K562 (cell line): Measurements from ENCODE around the gene DPH2. TPM values are rescaled to one million over a fixed set of nuclear protein-coding genes. Genes with fewer than 3 reads are reported as not detected.

Experiments
- ATAC-seq: fragments of 200-7000 bp; cut with Tn5 transposase; 3 replicates; pipeline ENCODE4 v1.9.1; 2020; ENCODE audit warnings: moderate library complexity
- BruUV-seq: library from RNA; stranded (reverse); fragments of 400-500 nt; replicated peaks from 2 replicates; lab custom pipeline; 2021; lab: Mats Ljungman, UMichigan
- CTCF ChIA-PET: fragments of 300-600 bp; formaldehyde crosslinking; extraction: SDS; loops from one replicate; lab custom pipeline; 2021; ENCODE audit warnings: low intra/inter-chr PET ratio; lab: Yijun Ruan, JAX
- POLR2A ChIA-PET: fragments of 300-600, 350-650 bp; sonication (Branson Sonifier 250); formaldehyde crosslinking; extraction: SDS; loops from one replicate; lab custom pipeline; 2021; ENCODE audit warnings: antibody characterized with exemption, inconsistent platforms; lab: Yijun Ruan, JAX
- DNase-seq, 4 experiments: peaks; one replicate each; pipeline versions ENCODE4 v3.0.0 to v3.0.0-alpha.2; 2011 to 2018; ENCODE audit warnings: low spot score in 3 of 4, mixed read lengths in 3 of 4; ENCODE audit errors: extremely low read depth in 1 of 4
- FAIRE-seq: peaks from 2 replicates; lab custom pipeline; 2011; peaks lifted over from hg19 to GRCh38; lab: Jason Lieb, UNC
- H2AFZ ChIP-seq: 2 replicates; pipeline ENCODE4 v1.6.0; 2011; ENCODE audit warnings: low read depth, low read length, control low read depth, inconsistent platforms
- H3K27ac ChIP-seq: fragments of 200-600 bp; 3 replicates; pipeline ENCODE4 v1.8.0; 2011; ENCODE audit warnings: low read depth, mild to moderate bottlenecking, control low read depth, inconsistent platforms, low read length, moderate library complexity, mixed read lengths; ENCODE audit errors: extremely low read depth
- H3K27me3 ChIP-seq, 2 experiments: fragments of 300-600 bp in 1 of 2; 2 replicates in 1 of 2; 3 replicates in 1 of 2; pipeline versions ENCODE4 v1.6.0 to v1.8.0; 2011; ENCODE audit warnings: inconsistent platforms in 2 of 2, low read length in 2 of 2, mild to moderate bottlenecking in 1 of 2, mixed read lengths in 1 of 2, moderate library complexity in 1 of 2; ENCODE audit not compliant: control insufficient read depth in 2 of 2, insufficient read depth in 2 of 2
- H3K36me3 ChIP-seq: fragments of 300-600 bp; 3 replicates; pipeline ENCODE4 v1.8.0; 2011; ENCODE audit warnings: mild to moderate bottlenecking, low read length, inconsistent platforms; ENCODE audit not compliant: control insufficient read depth, insufficient read depth
- H3K4me1 ChIP-seq, 2 experiments: fragments of 200-600 bp in 1 of 2; replicated peaks in 1 of 2; 2 replicates in 1 of 2; 3 replicates in 1 of 2; pipeline versions ENCODE4 v1.5.1 to v1.8.0; 2011; ENCODE audit warnings: inconsistent platforms in 2 of 2, low read length in 2 of 2, mild to moderate bottlenecking in 1 of 2, mixed read lengths in 1 of 2, moderate library complexity in 1 of 2; ENCODE audit not compliant: control insufficient read depth in 2 of 2, insufficient read depth in 2 of 2
- H3K4me2 ChIP-seq: 2 replicates; pipeline ENCODE4 v1.6.1; 2011; ENCODE audit warnings: low read length, control low read depth, inconsistent platforms, mixed read lengths; ENCODE audit not compliant: insufficient read depth
- H3K4me3 ChIP-seq: fragments of 200-600 bp; sonication (generic), shearing (Covaris generic); 2 replicates; pipeline ENCODE4 v1.5.1; 2016; ENCODE audit warnings: control low read depth, inconsistent platforms
- H3K79me2 ChIP-seq: fragments of 200-600 bp; 3 replicates; pipeline ENCODE4 v1.8.0; 2011; ENCODE audit warnings: low read length, inconsistent platforms; ENCODE audit not compliant: control insufficient read depth, insufficient read depth
- H3K9ac ChIP-seq, 2 experiments: 2 replicates each; pipeline versions ENCODE4 v1.6.0 to v1.6.1; 2011; ENCODE audit warnings: low read depth in 2 of 2, low read length in 2 of 2, control low read depth in 1 of 2, inconsistent platforms in 1 of 2, mild to moderate bottlenecking in 1 of 2, mixed read lengths in 1 of 2; ENCODE audit not compliant: insufficient read depth in 1 of 2
- H3K9me1 ChIP-seq: one replicate; pipeline ENCODE4 v1.6.0; 2011; ENCODE audit warnings: inconsistent platforms, mild to moderate bottlenecking, low read length, moderate library complexity; ENCODE audit not compliant: control insufficient read depth, insufficient read depth
- H3K9me3 ChIP-seq: replicated peaks from 2 replicates; pipeline ENCODE4 v1.5.1; 2011; ENCODE audit warnings: low read depth, low read length, inconsistent platforms; ENCODE audit not compliant: control insufficient read depth, insufficient read depth
- H4K20me1 ChIP-seq: replicated peaks from 2 replicates; pipeline ENCODE4 v1.6.1; 2011; ENCODE audit warnings: low read length, inconsistent platforms, mixed read lengths; ENCODE audit not compliant: control insufficient read depth, insufficient read depth
- HDAC6 ChIP-seq: IDR thresholded peaks from 2 replicates; pipeline ENCODE4 v1.6.1; 2012; ENCODE audit warnings: low read depth, mild to moderate bottlenecking, control low read depth, inconsistent platforms, low read length, moderate library complexity
- HEY1 ChIP-seq: fragments of 250-450 bp; sonication (Bioruptor Pico); IDR thresholded peaks from 2 replicates; pipeline ENCODE4 v1.5.0; 2020; ENCODE audit warnings: mild to moderate bottlenecking, moderate library complexity, borderline replicate concordance
- MAFK ChIP-seq: IDR thresholded peaks from 2 replicates; pipeline ENCODE4 v1.6.1; 2011; ENCODE audit warnings: low read length, improper control_type of control experiment
- TSC22D4 ChIP-seq: fragments of 450-650 bp; IDR thresholded peaks from 2 replicates; pipeline ENCODE4 v1.6.1; 2016; ENCODE audit warnings: missing genetic modification characterization, missing biosample characterization, control low read depth
- ZFX ChIP-seq: sonication (generic); formaldehyde crosslinking; IDR thresholded peaks from 2 replicates; pipeline ENCODE4 v1.8.0; 2022; ENCODE audit warnings: mild to moderate bottlenecking, missing genetic modification reagents, moderate library complexity
- ZNF133 ChIP-seq: fragments of 250-450 bp; sonication (Bioruptor Pico); IDR thresholded peaks from 2 replicates; pipeline ENCODE4 v1.4.0; 2020; ENCODE audit warnings: mild to moderate bottlenecking
- ZNF347 ChIP-seq: fragments of 450-650 bp; formaldehyde crosslinking; IDR thresholded peaks from 2 replicates; pipeline ENCODE4 v1.4.0; 2020; ENCODE audit warnings: low read depth, mild to moderate bottlenecking, moderate library complexity
- WGBS: fragments of 100-300 bp; shearing (Covaris generic); methylation state at CpG from one replicate; pipeline ENCODE4 v1.1.6; 2016; ENCODE audit warnings: low coverage, mixed read lengths; ENCODE audit not compliant: insufficient coverage; ENCODE audit errors: missing lambda C conversion rate; 5-methylcytosine and 5-hydroxymethylcytosine counted together
- in situ Hi-C: fragments of 300-500 bp; cut with MboI; formaldehyde crosslinking; loops from 4 replicates; pipeline ENCODE4 v1.15.0; 2018; ENCODE audit warnings: inconsistent platforms, mixed read lengths
- intact Hi-C: fragments of 100-400 bp; cut with micrococcal nuclease; formaldehyde crosslinking; loops from 2 replicates; pipeline ENCODE4 v1.14.2; 2022
- polyA plus RNA-seq, 8 experiments: library from polyadenylated mRNA; depleted of rRNA in 4 of 8; stranded (reverse) in 5 of 8; unstranded in 3 of 8; fragments of >200 nt; fragmentation: Nextera tagmentation in 2 of 8; fragmentation: Illumina TruSeq in 1 of 8; extraction: Ambion mirVana in 2 of 8; extraction: Trizol in 1 of 8; gene quantifications; 2 replicates each; pipeline versions ENCODE4 v1.2.1 to v1.2.3, GENCODE V29; 2011 to 2014; ENCODE audit warnings: inconsistent platforms in 1 of 8, missing spikeins in 1 of 8
- total RNA-seq, 7 experiments: library from RNA; depleted of rRNA in 6 of 7; stranded (reverse); fragments of >200 nt in 6 of 7; fragmentation: Illumina TruSeq in 2 of 7; extraction: Trizol in 2 of 7; gene quantifications; 2 replicates each; pipeline versions ENCODE4 v1.2.1 to v1.2.3, GENCODE V29; 2011 to 2021; ENCODE audit warnings: low replicate concordance in 1 of 7
- TF ChIP-seq, protein P1 (sequence below): fragments of 450-650 bp; formaldehyde crosslinking; IDR thresholded peaks from 2 replicates; pipeline ENCODE4 v1.4.0; 2020; ENCODE audit warnings: mild to moderate bottlenecking, moderate library complexity
- TF ChIP-seq, protein P2 (sequence below), 2 experiments: IDR thresholded peaks; 2 replicates each; pipeline ENCODE4 v1.6.1; 2011; ENCODE audit warnings: borderline replicate concordance in 1 of 2, control low read depth in 1 of 2, low read depth in 1 of 2, low read length in 1 of 2, mild to moderate bottlenecking in 1 of 2, mixed read lengths in 1 of 2, moderate library complexity in 1 of 2; ENCODE audit not compliant: insufficient read depth in 1 of 2, insufficient read length in 1 of 2, poor library complexity in 1 of 2, severe bottlenecking in 1 of 2; ENCODE audit errors: extremely low read depth in 1 of 2
- TF ChIP-seq, protein P3 (sequence below), 3 experiments: IDR thresholded peaks in 2 of 3; conservative IDR thresholded peaks in 1 of 3; 2 replicates each; pipeline ENCODE4 v1.5.1; 2011 to 2012; ENCODE audit warnings: low read length in 3 of 3, mild to moderate bottlenecking in 3 of 3, control low read depth in 2 of 3, improper control_type of control experiment in 1 of 3, inconsistent platforms in 1 of 3, low read depth in 1 of 3, mixed read lengths in 1 of 3, moderate library complexity in 1 of 3; ENCODE audit not compliant: insufficient read depth in 2 of 3
- TF ChIP-seq, protein P4 (sequence below): fragments of 450-650 bp; IDR thresholded peaks from 2 replicates; pipeline ENCODE4 v1.6.1; 2016; ENCODE audit warnings: mild to moderate bottlenecking
- TF ChIP-seq, protein P5 (sequence below): IDR thresholded peaks from 2 replicates; pipeline ENCODE4 v1.6.1; 2011; ENCODE audit not compliant: insufficient read length; ENCODE audit errors: extremely low read depth

DPH2 gene
- total and polyA plus RNA-seq, 9 of the 15 experiments (the other 6 are each of a cell fraction or from before 2014, with no cell fraction given) = 17.9 to 94.1 (median 68.1) TPM

DNA sequence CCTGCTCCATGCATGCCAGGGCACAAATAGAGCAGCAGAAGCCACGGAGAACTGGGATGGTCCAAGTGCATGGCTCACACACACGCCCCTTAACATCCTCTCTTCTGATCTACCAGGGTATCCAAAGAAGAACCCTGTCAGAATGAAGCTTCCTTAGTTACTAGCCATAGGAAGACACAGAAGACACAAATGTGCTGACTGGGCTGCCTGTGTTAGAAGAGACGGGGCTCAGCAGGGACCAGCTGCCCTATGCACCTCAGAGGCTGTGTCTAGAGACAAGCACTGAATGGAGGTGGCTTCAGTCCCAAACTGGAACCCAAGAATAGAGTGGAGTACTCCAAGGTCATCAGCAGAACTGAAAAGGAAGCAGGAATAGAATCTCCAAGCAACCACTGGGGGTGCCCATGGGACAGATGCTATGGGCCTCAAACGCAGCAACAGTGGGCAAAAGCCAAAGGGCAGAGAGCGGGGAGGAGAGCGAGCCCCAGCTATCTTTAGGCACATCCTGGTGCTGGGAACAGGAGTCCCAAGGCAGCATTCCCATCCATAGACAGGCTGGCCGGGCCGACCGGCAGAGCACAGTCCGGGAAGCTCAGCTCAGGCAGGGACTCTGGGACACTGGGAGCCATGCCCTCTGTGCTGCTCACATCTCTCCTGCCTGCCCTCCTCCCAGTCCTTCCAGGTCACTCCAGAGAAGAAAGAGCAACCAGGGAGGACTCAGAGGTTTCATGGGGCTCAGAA lies 51.9 kb downstream of the DPH2 start:
- Histone ChIP-seq H3K4me2 (no peak overlapping the region), H4K20me1 (peaks cover 2% of the 10 kb centered on the region; the same call in 1 of the 2 replicates), H3K27me3 (no peaks in the 10 kb centered on the region), H3K9ac (peak overlapping the region in 1 of 2 experiments; percentile 74; a peak in 2 of 4 replicates), H3K9me3 (no peaks in the 10 kb centered on the region), H3K36me3 (peaks cover 7% of the 10 kb centered on the region; the same call in 1 of the 3 replicates), H3K4me3 (no peak overlapping the region), H3K79me2 (no peaks in the 10 kb centered on the region; the same call in 2 of the 3 replicates), H3K27ac (no peak overlapping the region), H3K9me1 (no peaks in the 10 kb centered on the region), H2AFZ (no peak overlapping the region), H3K4me1 (peaks cover 0 to 24% of the 10 kb centered on the region in 2 experiments; a peak in 3 of 5 replicates)
- DNase-seq (no peak), ATAC-seq (peak; percentile 34), FAIRE-seq (no peak)
- no TSS peak for BruUV-seq
- 73% methylated on average over 10 of the region's 10 CpGs for WGBS
- ChIA-PET CTCF (no interaction called here), POLR2A (interaction anchor here (0.6 to 3.0 kb wide), 5 partner anchors 8 to 1787 kb away, joined by 3 to 20 read pairs (median 3); no protein-coding TSS in a partner anchor)
- in situ Hi-C loops (no loop called here), intact Hi-C loops (no loop called here)
- TF ChIP-seq ZNF347 (CRISPR knock-in tag) = no peak
- TF ChIP-seq TSC22D4 (tag) = no peak
- TF ChIP-seq ZFX (CRISPR knock-in tag) = no peak
- TF ChIP-seq MAFK = peak; percentile 53; the same call in 1 of the 2 replicates
- TF ChIP-seq, protein P1, sequence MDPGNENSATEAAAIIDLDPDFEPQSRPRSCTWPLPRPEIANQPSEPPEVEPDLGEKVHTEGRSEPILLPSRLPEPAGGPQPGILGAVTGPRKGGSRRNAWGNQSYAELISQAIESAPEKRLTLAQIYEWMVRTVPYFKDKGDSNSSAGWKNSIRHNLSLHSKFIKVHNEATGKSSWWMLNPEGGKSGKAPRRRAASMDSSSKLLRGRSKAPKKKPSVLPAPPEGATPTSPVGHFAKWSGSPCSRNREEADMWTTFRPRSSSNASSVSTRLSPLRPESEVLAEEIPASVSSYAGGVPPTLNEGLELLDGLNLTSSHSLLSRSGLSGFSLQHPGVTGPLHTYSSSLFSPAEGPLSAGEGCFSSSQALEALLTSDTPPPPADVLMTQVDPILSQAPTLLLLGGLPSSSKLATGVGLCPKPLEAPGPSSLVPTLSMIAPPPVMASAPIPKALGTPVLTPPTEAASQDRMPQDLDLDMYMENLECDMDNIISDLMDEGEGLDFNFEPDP (CRISPR knock-in tag) = no peak
- TF ChIP-seq, protein P2, sequence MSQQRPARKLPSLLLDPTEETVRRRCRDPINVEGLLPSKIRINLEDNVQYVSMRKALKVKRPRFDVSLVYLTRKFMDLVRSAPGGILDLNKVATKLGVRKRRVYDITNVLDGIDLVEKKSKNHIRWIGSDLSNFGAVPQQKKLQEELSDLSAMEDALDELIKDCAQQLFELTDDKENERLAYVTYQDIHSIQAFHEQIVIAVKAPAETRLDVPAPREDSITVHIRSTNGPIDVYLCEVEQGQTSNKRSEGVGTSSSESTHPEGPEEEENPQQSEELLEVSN (IDR thresholded peaks at IDR 0.05; ENCODE audit: borderline replicate concordance in 1 of 2, extremely low read depth in 1 of 2, insufficient read depth in 1 of 2, insufficient read length in 1 of 2, low read depth in 1 of 2, low read length in 1 of 2, poor library complexity in 1 of 2, severe bottlenecking in 1 of 2) = no peak
- TF ChIP-seq, protein P3, sequence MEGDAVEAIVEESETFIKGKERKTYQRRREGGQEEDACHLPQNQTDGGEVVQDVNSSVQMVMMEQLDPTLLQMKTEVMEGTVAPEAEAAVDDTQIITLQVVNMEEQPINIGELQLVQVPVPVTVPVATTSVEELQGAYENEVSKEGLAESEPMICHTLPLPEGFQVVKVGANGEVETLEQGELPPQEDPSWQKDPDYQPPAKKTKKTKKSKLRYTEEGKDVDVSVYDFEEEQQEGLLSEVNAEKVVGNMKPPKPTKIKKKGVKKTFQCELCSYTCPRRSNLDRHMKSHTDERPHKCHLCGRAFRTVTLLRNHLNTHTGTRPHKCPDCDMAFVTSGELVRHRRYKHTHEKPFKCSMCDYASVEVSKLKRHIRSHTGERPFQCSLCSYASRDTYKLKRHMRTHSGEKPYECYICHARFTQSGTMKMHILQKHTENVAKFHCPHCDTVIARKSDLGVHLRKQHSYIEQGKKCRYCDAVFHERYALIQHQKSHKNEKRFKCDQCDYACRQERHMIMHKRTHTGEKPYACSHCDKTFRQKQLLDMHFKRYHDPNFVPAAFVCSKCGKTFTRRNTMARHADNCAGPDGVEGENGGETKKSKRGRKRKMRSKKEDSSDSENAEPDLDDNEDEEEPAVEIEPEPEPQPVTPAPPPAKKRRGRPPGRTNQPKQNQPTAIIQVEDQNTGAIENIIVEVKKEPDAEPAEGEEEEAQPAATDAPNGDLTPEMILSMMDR (IDR thresholded peaks at IDR 0.05 in 2 of 3, conservative IDR thresholded peaks at IDR 0.05 in 1 of 3; ENCODE audit: insufficient read depth in 2 of 3, low read depth in 1 of 3, low read length in 3 of 3) = peak; percentile 18 to 34 (median 30); a peak in 3 of 6 replicates
- TF ChIP-seq ZNF133 = no peak
- TF ChIP-seq HDAC6 = no peak
- TF ChIP-seq, protein P4, sequence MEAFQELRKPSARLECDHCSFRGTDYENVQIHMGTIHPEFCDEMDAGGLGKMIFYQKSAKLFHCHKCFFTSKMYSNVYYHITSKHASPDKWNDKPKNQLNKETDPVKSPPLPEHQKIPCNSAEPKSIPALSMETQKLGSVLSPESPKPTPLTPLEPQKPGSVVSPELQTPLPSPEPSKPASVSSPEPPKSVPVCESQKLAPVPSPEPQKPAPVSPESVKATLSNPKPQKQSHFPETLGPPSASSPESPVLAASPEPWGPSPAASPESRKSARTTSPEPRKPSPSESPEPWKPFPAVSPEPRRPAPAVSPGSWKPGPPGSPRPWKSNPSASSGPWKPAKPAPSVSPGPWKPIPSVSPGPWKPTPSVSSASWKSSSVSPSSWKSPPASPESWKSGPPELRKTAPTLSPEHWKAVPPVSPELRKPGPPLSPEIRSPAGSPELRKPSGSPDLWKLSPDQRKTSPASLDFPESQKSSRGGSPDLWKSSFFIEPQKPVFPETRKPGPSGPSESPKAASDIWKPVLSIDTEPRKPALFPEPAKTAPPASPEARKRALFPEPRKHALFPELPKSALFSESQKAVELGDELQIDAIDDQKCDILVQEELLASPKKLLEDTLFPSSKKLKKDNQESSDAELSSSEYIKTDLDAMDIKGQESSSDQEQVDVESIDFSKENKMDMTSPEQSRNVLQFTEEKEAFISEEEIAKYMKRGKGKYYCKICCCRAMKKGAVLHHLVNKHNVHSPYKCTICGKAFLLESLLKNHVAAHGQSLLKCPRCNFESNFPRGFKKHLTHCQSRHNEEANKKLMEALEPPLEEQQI = no peak
- TF ChIP-seq, protein P5, sequence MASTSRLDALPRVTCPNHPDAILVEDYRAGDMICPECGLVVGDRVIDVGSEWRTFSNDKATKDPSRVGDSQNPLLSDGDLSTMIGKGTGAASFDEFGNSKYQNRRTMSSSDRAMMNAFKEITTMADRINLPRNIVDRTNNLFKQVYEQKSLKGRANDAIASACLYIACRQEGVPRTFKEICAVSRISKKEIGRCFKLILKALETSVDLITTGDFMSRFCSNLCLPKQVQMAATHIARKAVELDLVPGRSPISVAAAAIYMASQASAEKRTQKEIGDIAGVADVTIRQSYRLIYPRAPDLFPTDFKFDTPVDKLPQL = no peak
- no peak for TF ChIP-seq HEY1
